ENCODE measurements around the gene DDI2. TPM values are rescaled to one million over a fixed set of nuclear protein-coding genes. Genes with fewer than 3 reads are reported as not detected.
"Not testable (repeated sequence)": the region's sequence is repeated elsewhere in the genome, so short reads cannot be mapped to it uniquely, and the experiment has no call there.

The DDI2 gene
- total RNA-seq, 1 experiment from 2014 or later: 17.4 TPM

GRCh38 chr1:15678578-15678977 lies 61.3 kb downstream of the DDI2 start:
- peak; percentile 92 for DNase-seq (ENCODE audit: low read depth)

DNA sequence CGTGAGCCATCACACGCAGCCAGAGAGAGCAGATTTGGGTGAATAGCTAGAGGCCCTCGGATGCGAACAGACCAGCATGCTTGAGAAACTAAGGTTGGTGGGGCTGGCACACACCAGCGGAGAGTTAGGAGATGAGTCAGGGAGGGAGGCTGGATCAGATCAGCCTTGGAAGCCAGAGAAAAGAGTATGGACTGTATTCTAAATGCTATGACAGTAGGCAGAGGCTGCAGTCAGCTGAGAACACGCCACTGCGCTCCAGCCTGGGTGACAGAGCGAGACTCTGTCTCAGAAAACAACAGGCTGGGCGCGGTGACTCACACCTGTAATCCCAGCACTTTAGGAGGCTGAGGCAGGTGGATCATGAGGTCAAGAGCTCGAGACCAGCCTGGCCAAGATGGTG lies 62.9 kb downstream of the DDI2 start:
- DNase-seq (ENCODE audit: low read depth): peak; percentile 96

DNA sequence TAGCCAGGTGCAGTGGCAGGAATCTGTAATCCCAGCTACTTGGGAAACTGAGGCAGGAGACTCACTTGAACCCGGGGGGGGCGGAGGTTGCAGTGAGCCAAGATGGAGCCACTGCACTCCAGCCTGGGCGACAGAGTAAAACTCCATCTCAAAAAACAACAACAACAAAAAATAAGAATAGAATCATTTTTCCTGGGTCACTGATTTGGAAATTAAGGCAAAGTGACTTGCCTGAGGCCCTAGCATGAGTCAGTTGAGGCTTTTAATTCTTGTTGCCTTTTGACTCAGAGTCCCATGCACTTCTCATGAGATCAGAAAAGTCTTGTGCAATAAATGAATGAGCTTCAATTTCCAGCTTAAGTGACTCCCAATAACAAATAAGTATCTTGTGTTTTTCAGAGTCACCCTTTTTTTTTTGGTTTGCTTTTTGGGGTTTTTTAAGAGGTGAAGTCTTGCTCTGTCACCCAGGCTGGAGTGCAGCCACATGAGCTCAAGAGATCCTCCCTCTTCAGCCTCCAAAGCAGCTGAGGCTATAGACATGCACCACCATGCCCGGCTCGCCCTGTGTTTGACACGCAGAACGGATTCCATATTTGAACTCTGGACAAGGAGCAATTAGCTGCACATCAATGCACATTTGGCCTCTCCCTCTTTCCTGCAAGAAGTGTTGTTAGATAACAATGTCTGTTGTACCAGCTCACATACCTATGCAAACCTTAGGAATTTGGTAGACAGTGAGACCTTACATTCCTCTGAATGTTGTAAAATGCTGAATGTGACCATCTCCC lies 63.5 kb downstream of the DDI2 start:
- DNase-seq (ENCODE audit: low read depth): peak; percentile 98

- DNase-seq (ENCODE audit: low read depth): peak; percentile 14
Measured at GRCh38 chr1:15681349-15682292, 64.4 kb downstream of the DDI2 start.

DNA sequence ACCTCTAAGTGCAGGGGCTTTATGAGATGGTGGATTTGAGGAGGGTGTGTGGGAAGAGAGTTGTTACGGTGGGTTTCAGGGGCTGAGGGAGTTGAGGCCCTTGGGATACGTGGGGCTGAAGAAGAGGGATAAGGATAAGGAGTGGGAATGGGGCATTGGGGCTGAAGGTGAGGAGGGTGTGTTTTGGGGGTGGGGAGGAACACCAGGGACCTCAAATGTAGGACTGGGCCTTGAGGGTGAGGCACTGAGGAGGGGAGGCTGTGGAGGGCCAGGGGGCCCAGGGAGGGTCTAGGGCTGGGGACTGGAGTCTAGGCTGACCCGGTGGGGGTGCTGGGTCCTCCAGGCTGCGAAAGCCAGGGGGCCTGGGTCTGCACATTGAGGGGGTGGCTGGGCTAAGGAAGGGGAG lies 65.7 kb downstream of the DDI2 start:
- no peak for DNase-seq (ENCODE audit: low read depth)

DNA sequence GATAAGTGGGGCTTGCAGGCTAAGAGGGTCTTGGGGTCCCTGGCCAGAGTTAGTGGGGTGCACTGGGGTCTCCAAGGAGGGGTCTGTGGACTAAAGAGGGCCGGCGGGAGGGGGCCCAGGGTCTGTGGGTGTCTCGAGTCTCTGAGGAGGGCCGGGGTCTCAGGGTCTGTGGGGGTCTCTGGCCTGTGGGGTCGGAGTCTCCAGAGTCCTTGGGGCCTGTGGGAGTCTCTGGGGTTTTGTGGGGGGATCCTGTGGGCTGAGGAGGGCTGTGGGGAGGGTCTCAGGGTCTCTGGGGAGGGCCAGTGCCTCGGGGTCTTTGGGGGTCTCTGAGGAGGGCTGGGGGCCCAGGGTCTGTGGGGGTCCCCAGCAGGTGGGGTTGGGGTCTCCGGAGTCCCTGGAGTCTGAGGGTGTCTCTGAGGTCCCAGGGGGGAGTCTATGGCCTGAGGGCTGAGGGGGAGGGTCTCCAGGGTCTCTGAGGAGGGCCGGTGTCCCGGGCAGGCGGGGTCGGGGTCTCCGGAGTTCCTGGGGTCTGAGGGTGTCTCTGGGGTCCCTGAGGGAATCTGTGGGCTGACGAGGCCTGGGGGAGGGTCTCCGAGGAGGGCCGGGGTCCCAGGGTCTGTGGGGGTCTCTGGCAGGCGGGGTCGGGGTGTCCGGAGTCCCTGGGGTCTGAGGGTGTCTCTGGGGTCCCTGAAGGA lies 66.2 kb downstream of the DDI2 start:
- DNase-seq (ENCODE audit: low read depth): no peak

DNA sequence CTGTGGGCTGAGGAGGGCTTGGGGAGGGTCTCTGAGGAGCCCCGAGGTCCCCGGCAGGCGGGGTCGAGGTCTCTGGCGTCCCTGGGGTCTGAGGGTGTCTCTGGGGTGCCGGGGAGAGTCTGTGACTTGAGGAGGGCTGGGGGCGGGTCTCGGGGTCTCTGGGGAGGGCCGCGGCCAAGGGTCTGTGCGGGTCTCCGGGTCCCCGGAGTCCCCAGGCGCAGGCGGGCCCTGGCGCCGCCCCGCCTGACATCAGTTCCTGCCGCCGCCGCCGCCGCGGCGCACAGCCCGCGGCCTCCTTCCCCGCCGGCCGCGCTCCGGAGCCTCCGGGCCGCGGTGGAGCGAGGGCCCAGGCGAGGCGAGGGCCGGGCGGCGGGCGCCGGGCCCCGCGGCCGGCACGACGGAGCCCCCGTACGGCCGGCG lies 66.8 kb downstream of the DDI2 start, which contains the start of gene PLEKHM2:
TSS of gene PLEKHM2 (plus strand) at position 279 of the 420 bp plus-strand sequence. CDS start 239 bp downstream, outside the sequence.
- DNase-seq (ENCODE audit: low read depth): peak; percentile 43

- DNase-seq (ENCODE audit: low read depth): peak; percentile 41
Measured at GRCh38 chr1:15684468-15685291, 67.4 kb downstream of the DDI2 start.

- DNase-seq (ENCODE audit: low read depth): no peak
Measured at GRCh38 chr1:15685820-15686219, 68.6 kb downstream of the DDI2 start.

GRCh38 chr1:15687446-15687845 lies 70.2 kb downstream of the DDI2 start:
- DNase-seq (ENCODE audit: low read depth): no peak

DNA sequence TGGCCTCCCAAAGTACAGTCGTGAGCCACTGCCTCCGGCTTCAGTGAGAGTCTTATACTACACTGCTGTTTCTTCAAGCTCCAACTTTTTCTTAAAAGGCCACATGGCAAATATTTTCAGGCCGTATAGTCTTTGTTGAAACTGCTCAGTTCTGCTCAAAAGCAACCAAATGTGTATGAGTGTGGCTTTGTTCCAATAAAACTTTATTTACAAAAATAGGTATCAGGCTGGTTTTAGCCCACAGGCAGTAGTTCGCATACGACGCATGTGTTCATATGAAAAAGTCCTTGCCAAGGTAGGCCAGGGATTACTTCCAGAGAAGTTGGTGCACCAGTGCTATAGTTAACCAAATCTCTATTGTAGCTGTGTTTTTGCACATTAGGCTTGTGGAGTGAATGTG lies 73.1 kb downstream of the DDI2 start:
- DNase-seq (ENCODE audit: low read depth): no peak

DNA sequence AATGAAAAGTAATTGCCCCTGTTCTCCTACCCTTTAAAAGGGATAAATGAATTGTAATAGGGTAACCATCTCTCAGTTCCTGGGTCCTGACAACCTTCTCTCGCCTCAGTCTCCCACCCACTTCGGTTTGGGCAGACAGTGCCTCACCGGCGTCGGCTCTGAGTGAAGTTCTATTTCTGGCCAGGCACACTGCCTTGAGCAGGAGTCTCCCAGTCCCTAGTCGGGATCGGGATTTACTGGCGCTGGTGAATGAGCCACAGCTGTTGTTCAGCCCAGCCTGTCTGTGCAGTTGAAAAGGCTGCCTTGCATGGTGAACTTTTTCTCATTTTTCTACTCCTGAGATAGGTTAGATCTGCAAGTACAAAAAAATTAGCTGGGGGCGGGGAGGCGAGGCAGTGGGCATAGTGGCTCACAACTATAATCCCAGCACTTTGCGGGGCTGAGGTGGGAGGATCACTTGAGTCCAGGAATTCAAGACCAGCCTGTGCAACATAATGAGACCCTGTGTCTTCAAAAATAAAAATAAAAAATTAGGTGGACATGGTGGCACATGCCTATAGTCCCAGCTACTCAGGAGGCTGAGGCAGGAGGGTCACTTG lies 74.3 kb downstream of the DDI2 start:
- DNase-seq (ENCODE audit: low read depth): no peak

DNA sequence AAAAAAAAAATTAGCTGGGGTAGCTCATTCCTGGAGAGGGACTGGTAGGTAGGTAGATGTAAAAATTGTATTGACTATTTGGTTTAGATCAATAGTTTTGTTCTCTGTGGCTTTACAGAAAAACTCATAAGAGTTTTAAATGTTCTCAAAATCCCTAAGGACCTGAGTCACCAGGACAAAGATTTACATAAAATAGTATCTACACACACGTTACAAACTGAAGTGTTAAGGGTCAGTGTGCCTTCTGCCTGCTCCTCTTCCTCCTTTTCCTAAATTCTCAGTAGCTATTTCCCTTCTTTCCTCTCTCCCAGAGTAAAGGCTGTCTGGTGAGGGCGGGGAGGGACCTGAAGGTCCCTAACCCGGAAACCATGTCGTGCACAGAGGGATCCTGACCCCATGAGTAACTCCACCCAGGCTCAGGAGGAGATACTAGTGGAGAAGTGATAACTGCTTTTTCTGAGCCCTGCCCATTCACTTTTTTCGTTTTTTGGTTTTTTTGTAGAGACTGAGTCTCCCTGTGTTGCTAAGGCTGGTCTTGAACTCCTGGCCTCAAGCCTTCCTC lies 74.9 kb downstream of the DDI2 start:
- no peak for DNase-seq (ENCODE audit: low read depth)

DNA sequence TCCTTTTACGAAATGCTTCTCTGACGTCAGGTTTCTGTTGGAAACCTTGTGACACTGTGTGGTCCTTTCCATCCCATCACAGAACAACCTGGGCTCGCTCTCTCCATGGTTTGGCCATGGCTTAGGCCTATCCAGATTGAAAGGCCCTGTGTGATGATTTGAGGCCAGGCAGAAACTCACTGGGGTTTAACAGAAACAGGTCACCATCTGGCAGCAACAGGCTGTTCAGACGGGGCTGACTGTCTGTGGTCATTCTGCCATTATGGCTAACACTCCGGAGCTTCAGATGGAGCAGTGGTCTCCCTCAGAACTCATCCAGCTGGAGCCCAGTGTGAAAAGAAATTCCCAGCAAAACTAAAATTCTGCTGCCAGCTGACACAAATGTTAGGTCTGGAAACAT lies 76.1 kb downstream of the DDI2 start:
- DNase-seq (ENCODE audit: low read depth): no peak

- no peak for DNase-seq (ENCODE audit: low read depth)
Measured at GRCh38 chr1:15696956-15697521, 79.8 kb downstream of the DDI2 start.

DNA sequence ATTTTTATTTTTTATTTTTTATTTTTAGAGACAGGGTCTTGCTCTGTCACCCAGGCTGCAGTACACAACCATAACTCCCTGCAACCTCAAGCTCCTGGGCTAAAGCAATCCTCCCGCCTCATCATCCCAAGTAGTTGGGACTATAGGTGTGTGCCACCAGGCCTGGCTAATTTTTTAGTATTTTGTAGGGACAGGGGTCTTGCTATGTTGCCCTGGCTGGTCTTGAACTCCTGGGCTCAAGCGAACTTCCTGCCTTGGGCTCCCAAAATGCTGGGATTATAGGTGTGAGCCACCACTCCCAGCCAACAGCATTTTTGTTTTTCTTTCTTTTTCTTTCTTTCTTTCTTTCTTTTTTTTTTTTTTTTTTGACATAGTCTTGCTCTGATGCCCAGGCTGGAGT lies 80.9 kb downstream of the DDI2 start:
- no peak for DNase-seq (ENCODE audit: low read depth)

DNA sequence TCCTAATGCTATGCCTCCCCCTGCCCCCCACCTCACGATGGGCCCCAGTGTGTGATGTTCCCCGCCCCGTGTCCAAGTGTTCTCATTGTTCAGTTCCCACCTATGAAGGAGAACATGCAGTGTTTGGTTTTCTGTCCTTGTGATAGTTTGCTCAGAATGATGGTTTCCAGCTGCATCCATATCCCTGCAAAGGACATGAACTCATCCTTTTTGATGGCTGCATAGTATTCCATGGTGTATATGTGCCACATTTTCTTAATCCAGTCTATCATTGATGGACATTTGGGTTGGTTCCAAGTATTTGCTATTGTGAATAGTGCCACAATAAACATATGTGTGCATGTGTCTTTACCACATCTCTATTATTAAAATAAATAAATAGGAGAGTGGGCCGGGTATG lies 82.1 kb downstream of the DDI2 start:
- DNase-seq (ENCODE audit: low read depth): not testable (repeated sequence)

DNA sequence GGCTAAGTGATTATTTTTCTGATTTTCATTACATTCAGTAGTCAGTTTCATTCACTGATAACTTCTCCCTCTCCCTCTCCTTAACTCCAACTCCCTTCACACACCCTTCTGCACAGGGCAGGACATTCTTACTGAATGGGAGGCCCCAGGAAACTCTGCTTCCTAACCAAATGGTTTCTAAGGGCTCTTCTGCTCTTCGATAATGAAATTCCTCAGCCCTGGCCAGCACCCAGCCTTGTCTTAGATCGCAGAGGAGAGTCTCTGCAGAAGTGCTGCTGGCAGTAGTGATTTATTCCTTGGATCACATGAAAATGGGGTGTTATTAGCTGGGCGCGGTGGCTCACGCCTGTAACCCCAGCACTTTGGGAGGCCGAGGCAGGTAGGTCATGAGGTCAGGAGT lies 83.2 kb downstream of the DDI2 start:
- no peak for DNase-seq (ENCODE audit: low read depth)

GRCh38 chr1:15701784-15702183 lies 84.5 kb downstream of the DDI2 start:
- DNase-seq (ENCODE audit: low read depth): no peak

All from M059J (cell line).